GM12878 (cell line): ENCODE measurements around the gene SOCS6.

ENCODE experiments used
- EP300 ChIP-seq, 2 experiments: fragments of 150-350 bp in 1 of 2; IDR thresholded peaks; 2 replicates each; pipeline ENCODE4 v1.6.1; 2011 to 2012; ENCODE audit warnings: low read depth in 2 of 2, low read length in 2 of 2, borderline replicate concordance in 1 of 2, improper control_type of control experiment in 1 of 2, inconsistent platforms in 1 of 2; ENCODE audit not compliant: control insufficient read depth in 1 of 2
- HDAC6 ChIP-seq: fragments of 200-600 bp; sonication (generic); IDR thresholded peaks from one replicate; pipeline ENCODE4 v1.8.0; 2017; ENCODE audit warnings: antibody characterized with exemption; ENCODE audit not compliant: unreplicated experiment
- NFYA ChIP-seq: IDR thresholded peaks from 2 replicates; pipeline ENCODE4 v1.6.1; 2011; ENCODE audit warnings: low read depth, mild to moderate bottlenecking, low read length, improper control_type of control experiment, borderline replicate concordance

GRCh38 chr18:70331456-70332097, 42.7 kb downstream of the SOCS6 start:
- no peak for TF ChIP-seq EP300 (IDR thresholded peaks at IDR 0.05; ENCODE audit: borderline replicate concordance in 1 of 2, control insufficient read depth in 1 of 2, low read depth in 2 of 2, low read length in 2 of 2)
- no peak for TF ChIP-seq HDAC6
- no peak for TF ChIP-seq NFYA
